SKM-1 (cell line): ENCODE data around the gene LZTR1.
"Not testable (repeated sequence)": the region's sequence is repeated elsewhere in the genome, so short reads cannot be mapped to it uniquely, and the experiment has no call there.

Experiments used
- DNase-seq: peaks from one replicate; lab custom pipeline; 2025; ENCODE audit not compliant: unreplicated experiment; lab: John Stamatoyannopoulos, UW

The LZTR1 gene

GRCh38 chr22:20994128-20994901, 12.2 kb downstream of the LZTR1 start:
- no peak for DNase-seq

GRCh38 chr22:20994902-20995241, 12.8 kb downstream of the LZTR1 start:
- no peak for DNase-seq

- DNase-seq: no peak
Observed at GRCh38 chr22:20995329-20996030, 13.4 kb downstream of the LZTR1 start.

- no peak for DNase-seq
Observed at GRCh38 chr22:20996031-20996410, 13.9 kb downstream of the LZTR1 start.

GRCh38 chr22:20996598-20997535, 14.8 kb downstream of the LZTR1 start:
- no peak for DNase-seq

GRCh38 chr22:20997536-20998257, 15.6 kb downstream of the LZTR1 start:
- DNase-seq: no peak

- no peak for DNase-seq
Observed at GRCh38 chr22:20998411-20999336, 16.6 kb downstream of the LZTR1 start.

GRCh38 chr22:20999350-21000206, 17.5 kb downstream of the LZTR1 start:
- DNase-seq: no peak

GRCh38 chr22:21000207-21000986, 18.3 kb downstream of the LZTR1 start:
- no peak for DNase-seq

- DNase-seq: no peak
Observed at GRCh38 chr22:21000987-21001600, 19.0 kb downstream of the LZTR1 start.

GRCh38 chr22:21001601-21002325, 19.7 kb downstream of the LZTR1 start, which contains the start of gene THAP7:
THAP7 (minus strand) TSS chr22:21002118; CDS start chr22:21001911, 207 bp downstream.
- peak; percentile 90 for DNase-seq

GRCh38 chr22:21003782-21004181, 21.7 kb downstream of the LZTR1 start:
- no peak for DNase-seq

GRCh38 chr22:21009208-21009607, 27.1 kb downstream of the LZTR1 start:
- DNase-seq: not testable (repeated sequence)

- DNase-seq: no peak
Observed at GRCh38 chr22:21009638-21010425, 27.7 kb downstream of the LZTR1 start.

- no peak for DNase-seq
Observed at GRCh38 chr22:21010426-21011113, 28.5 kb downstream of the LZTR1 start.
